Breast epithelium (tissue), 3 donors: ENCODE results near the gene SNX5.

Source experiments
- POLR2A ChIP-seq: fragments of 450-650 bp; IDR thresholded peaks from one replicate; pipeline ENCODE4 v1.6.1; 2016; ENCODE audit warnings: antibody characterized with exemption, mild to moderate bottlenecking, moderate library complexity
- POLR2AphosphoS5 ChIP-seq, 3 donors: sonication (generic); formaldehyde crosslinking; IDR thresholded peaks; one replicate each; pipeline ENCODE4 v1.6.1; 2017; ENCODE audit warnings: antibody characterized with exemption in 3 of 3
- TF ChIP-seq, protein P1 (sequence below), 3 donors: fragments of 450-650 bp; IDR thresholded peaks; one replicate each; pipeline ENCODE4 v1.5.1; 2016 to 2017; ENCODE audit warnings: antibody characterized with exemption in 3 of 3, mild to moderate bottlenecking in 3 of 3, moderate library complexity in 3 of 3

DNA sequence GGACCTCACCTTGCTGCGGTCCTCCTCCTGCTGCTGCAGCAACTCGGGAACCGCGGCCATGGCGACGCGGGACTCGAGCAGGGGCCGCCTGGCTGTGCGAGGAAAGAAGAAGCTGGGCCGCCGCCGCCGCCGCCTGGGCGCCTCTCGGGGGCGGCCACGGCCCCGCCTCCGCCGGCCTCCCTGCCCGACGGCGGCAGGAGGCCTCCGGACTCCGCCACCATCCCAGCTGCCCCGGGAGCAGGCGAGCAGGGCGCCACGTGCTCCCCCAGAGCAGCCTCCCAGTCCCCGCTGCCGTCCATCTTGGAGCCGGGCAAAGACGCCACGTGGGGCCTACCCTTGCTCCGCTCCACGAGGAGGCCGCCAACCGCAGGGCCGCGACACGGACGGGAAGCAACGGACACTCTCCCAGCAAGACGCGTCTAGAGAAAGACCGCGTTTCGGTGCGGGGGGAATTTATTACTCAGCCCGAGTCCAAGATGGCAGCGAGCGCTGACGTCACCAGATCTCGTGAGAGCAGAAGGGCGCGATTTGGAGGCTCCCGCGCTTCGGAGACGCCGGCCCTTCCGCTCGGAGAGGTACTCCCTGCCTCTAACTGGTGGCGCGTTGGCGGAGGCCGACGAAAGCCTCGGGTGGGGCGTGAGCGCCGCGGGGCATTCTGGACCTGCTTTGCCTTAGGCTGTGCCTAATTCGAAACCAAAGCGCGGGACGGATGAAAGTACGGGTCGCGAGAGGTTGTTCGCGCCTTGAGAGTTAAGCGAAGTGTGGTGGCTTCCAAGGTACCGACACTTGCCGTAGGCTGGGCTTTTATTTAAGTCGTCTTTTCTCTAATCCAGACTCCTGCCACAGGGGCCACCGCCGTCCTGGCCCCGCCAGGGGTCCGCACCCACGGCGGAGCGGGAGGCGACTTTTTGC lies at the start of gene SNX5, which contains the start of gene MGME1:
- TF ChIP-seq, protein P1, sequence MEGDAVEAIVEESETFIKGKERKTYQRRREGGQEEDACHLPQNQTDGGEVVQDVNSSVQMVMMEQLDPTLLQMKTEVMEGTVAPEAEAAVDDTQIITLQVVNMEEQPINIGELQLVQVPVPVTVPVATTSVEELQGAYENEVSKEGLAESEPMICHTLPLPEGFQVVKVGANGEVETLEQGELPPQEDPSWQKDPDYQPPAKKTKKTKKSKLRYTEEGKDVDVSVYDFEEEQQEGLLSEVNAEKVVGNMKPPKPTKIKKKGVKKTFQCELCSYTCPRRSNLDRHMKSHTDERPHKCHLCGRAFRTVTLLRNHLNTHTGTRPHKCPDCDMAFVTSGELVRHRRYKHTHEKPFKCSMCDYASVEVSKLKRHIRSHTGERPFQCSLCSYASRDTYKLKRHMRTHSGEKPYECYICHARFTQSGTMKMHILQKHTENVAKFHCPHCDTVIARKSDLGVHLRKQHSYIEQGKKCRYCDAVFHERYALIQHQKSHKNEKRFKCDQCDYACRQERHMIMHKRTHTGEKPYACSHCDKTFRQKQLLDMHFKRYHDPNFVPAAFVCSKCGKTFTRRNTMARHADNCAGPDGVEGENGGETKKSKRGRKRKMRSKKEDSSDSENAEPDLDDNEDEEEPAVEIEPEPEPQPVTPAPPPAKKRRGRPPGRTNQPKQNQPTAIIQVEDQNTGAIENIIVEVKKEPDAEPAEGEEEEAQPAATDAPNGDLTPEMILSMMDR (IDR thresholded peaks at IDR 0.05), result no peak
- peak; percentile 66 for TF ChIP-seq POLR2A
- TF ChIP-seq POLR2AphosphoS5 (IDR thresholded peaks at IDR 0.05), result peak; percentile 91 to 98 (median 98)
